Hematopoietic multipotent progenitor cell treated with erythropoietin and hydrocortisone succinate and interleukin-3 and kit ligand, for 8 days (in vitro differentiated cells): ENCODE data around the gene ARHGAP28.

Source experiments
- DNase-seq: peaks from one replicate; pipeline ENCODE4 v3.0.0-alpha.2; 2015

Gene ARHGAP28

GRCh38 chr18:6876641-6877041 is 147.1 kb downstream of the ARHGAP28 start:
- DNase-seq, result no peak

GRCh38 chr18:6877288-6877687 is 147.8 kb downstream of the ARHGAP28 start:
- no peak for DNase-seq

- no peak for DNase-seq
These were observed 149.2 kb downstream of the ARHGAP28 start for GRCh38 chr18:6878556-6879297.

GRCh38 chr18:6879508-6880195 is 150.1 kb downstream of the ARHGAP28 start:
- no peak for DNase-seq

- DNase-seq, result no peak
These were observed 151.7 kb downstream of the ARHGAP28 start for GRCh38 chr18:6881034-6881820.

GRCh38 chr18:6882401-6882800 is 152.9 kb downstream of the ARHGAP28 start:
- no peak for DNase-seq

- no peak for DNase-seq
These were observed 155.5 kb downstream of the ARHGAP28 start for GRCh38 chr18:6885006-6885481.

- peak; percentile 48 for DNase-seq
These were observed 156.7 kb downstream of the ARHGAP28 start for GRCh38 chr18:6885992-6886796.

- no peak for DNase-seq
These were observed 157.3 kb downstream of the ARHGAP28 start for GRCh38 chr18:6886797-6887330.

- no peak for DNase-seq
These were observed 162.3 kb downstream of the ARHGAP28 start for GRCh38 chr18:6891788-6892187.

GRCh38 chr18:6901286-6901926 is 171.9 kb downstream of the ARHGAP28 start:
- no peak for DNase-seq

- DNase-seq, result no peak
These were observed 187.6 kb downstream of the ARHGAP28 start for GRCh38 chr18:6917072-6917471.

- DNase-seq, result peak; percentile 71
These were observed 190.8 kb downstream of the ARHGAP28 start for GRCh38 chr18:6920099-6920955.

GRCh38 chr18:6921571-6921970 is 192.1 kb downstream of the ARHGAP28 start:
- DNase-seq, result no peak

- no peak for DNase-seq
These were observed 193.7 kb downstream of the ARHGAP28 start for GRCh38 chr18:6923220-6923619.

GRCh38 chr18:6927153-6927552 is 197.6 kb downstream of the ARHGAP28 start:
- no peak for DNase-seq

- DNase-seq, result no peak
These were observed 198.8 kb downstream of the ARHGAP28 start for GRCh38 chr18:6928359-6928758.

- no peak for DNase-seq
These were observed 200.0 kb downstream of the ARHGAP28 start for GRCh38 chr18:6929370-6930102.

GRCh38 chr18:6934859-6935258 is 205.3 kb downstream of the ARHGAP28 start:
- DNase-seq, result no peak

- DNase-seq, result no peak
These were observed 208.5 kb downstream of the ARHGAP28 start for GRCh38 chr18:6938003-6938402.
